CD4-positive, alpha-beta T cell treated with Interleukin-17A for 1 hour (primary cell): ENCODE measurements around the gene NR4A3.
A peak's percentile ranks its signal among the peaks of the same experiment; 100 is the strongest.

Experiments
- DNase-seq: peaks from one replicate; pipeline ENCODE4 v3.0.0-alpha.2; 2020

The NR4A3 gene

DNA sequence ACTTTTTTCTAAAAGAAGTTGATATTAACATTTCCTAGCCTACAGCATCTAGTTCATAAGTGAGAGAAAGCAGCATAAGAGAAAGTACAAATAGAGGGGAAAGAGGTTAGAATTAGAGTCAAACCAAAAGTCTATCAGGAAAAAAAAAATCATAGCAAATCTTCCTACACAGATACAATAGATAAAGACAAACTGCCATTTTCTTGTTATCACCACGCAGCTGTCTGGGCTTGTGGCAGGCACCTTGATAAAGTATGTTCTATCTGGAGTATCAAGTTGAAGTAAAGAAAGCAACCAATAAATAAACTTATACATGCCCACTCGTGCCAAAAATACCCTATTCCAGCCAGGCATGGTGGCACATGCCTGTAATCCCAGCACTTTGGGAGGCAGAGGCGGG lies 5.3 kb upstream of the NR4A3 start:
- DNase-seq, result no peak

DNA sequence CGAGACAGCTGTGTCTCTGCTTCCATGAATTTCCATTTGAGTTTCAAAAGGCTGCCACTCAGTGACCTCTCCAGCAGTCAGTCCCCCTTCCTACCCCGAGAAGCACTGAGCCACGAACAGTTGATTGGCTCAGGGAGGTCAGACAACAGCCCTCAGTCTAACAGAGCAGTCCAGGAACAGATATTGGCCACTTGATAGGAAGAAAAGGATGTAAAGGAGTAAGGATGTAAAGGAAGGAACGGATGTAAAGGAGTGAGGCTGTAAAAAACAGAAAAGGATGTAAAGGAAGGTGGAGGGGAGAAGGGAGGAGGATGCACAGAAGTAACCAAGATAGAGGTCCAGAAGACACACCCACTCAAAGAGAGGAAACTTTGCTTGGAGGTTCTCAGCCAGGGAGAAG lies 3.2 kb upstream of the NR4A3 start:
- no peak for DNase-seq

DNA sequence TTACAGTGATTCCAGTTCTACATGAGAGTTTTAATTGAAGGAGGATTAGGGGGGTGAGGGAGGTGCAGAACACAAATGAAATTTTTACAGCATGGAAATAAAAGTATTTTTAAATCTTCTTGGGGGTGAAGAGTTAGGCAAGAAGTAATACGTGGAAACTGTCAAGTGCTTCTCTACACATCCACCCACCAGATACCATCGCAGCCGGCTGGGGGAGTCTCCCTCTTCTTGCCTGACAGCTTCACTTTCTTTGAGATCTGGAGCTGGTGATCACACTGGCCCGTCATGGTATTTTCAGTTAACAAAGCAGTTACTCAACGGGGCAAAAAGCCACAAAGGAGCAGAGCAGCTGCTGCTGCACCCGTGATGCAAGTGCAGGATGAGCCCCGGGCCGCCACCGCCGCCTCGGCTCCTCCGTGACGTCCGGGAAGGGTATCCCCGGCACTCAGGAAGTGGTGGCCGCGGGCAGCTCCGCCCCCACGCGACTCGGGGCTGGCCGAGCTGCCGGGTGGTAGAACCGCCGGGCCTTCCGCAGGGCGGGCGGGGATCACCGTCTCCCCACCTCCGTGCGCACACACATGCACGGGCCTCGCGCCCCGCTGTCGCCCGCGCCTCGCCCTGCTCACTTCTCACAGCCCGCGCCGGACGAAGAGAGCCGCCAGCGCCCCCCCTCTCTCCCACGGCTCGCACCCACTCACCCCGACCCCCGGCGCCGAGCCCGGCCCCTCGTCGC lies 2.4 kb upstream of the NR4A3 start:
- DNase-seq, result peak; percentile 97

- peak; percentile 95 for DNase-seq
Measured at GRCh38 chr9:99819856-99820684, 1.6 kb upstream of the NR4A3 start.

DNA sequence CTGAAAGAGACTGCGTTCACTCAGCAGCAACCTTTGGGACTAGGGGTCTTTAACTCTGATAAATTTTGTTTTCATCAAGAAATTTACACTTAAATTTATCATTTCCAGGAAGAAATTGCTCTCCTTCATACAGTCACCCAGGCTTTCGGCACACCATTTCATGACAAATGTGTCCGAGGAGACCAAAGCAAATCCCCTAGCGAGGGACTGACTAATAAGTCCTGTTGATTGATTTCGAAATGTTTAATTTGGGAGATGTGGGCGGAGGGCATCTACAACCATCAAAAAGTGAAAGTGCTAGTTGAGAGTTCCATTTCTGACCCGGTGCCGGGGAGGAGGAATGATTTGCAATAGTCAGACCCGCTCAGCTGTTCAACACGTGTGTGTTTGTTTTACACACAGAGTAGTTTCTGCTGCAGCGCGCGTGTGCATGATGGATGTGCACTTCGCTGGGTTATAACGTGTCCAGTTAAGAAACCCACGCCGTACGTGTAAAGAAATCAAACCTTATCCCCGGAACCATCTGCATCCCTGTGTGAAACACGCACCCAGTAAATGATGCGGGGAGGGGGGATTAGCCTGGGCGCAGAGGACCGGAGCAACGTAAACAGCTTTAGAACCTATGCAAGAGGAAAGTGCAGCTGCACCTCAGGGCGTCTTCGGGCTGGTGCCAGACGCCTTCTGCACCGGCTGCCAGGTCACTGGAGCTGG lies 845 bp upstream of the NR4A3 start:
- peak; percentile 64 for DNase-seq

DNA sequence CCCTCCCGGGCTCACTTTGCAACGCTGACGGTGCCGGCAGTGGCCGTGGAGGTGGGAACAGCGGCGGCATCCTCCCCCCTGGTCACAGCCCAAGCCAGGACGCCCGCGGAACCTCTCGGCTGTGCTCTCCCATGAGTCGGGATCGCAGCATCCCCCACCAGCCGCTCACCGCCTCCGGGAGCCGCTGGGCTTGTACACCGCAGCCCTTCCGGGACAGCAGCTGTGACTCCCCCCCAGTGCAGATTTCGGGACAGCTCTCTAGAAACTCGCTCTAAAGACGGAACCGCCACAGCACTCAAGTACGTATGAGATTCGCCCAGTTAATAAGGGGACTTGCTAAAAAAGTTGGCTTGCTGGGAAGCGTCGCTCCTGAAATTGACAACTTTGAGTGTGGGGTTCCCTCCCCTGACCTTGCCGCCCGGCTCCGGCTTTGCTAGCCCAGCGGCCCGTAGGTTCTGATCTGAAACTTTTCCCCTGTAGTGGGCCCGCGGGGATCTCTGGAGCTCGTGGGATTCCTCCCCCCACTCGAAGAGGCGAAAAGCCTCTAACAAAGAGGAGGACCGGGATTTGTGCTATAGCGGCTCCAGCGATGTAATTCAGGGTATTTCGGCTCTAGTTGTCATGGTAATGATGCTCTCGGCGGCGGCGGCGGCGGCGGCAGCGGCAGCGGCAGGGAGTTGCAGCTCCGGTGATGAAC lies 572 bp downstream of the NR4A3 start:
- DNase-seq, result peak; percentile 68

GRCh38 chr9:99822806-99823591 lies 1.3 kb downstream of the NR4A3 start:
- DNase-seq, result no peak

GRCh38 chr9:99823681-99824377 lies 2.1 kb downstream of the NR4A3 start:
- peak; percentile 64 for DNase-seq

GRCh38 chr9:99824378-99825171 lies 2.9 kb downstream of the NR4A3 start:
- DNase-seq, result peak; percentile 75

GRCh38 chr9:99825172-99826046 lies 3.7 kb downstream of the NR4A3 start:
- DNase-seq, result no peak

DNA sequence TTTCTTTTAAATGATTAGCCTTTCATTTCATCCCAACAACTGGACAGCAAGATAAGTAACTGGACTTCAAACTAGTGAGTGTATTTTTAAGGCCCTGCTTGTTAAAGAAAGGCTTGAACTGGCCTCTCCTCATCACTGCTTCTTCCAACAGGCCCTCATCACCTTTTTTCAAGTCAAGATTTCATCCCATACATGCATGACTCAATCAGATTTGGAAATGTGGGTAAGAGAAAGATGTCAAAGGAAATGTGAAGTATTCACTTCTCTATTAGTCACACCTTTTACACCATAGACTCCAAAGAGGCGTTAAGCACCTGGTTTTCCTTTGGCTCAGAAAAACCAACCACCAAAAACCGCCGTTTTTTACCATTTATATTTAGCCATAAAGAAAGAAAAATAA lies 4.9 kb downstream of the NR4A3 start:
- no peak for DNase-seq

DNA sequence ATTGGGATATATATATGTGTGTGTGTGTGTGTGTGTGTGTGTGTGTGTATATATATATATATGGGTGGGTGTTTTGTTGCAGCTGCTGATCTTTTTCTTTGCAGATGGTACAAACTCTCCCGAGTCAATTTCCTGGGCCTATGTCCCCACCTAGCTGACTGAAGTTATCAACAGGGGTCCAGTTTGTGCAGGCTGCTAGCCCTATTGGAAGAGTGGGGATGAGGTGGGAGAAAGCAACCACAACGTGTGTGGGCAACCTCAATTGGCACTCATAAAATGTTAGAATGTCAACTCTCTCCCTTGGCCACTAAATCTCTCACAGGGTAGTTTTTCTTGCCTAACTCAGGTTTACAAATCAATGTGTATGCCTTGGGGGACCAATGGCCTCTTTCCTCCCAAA lies 5.6 kb downstream of the NR4A3 start:
- DNase-seq, result no peak

- no peak for DNase-seq
Measured at GRCh38 chr9:99828054-99828416, 6.3 kb downstream of the NR4A3 start.

GRCh38 chr9:99828417-99829176 lies 6.9 kb downstream of the NR4A3 start:
- DNase-seq, result no peak

- DNase-seq, result no peak
Measured at GRCh38 chr9:99831857-99832557, 10.3 kb downstream of the NR4A3 start.

- no peak for DNase-seq
Measured at GRCh38 chr9:99832558-99832864, 10.8 kb downstream of the NR4A3 start.

- DNase-seq, result no peak
Measured at GRCh38 chr9:99833735-99834134, 12.1 kb downstream of the NR4A3 start.

GRCh38 chr9:99834474-99834873 lies 12.8 kb downstream of the NR4A3 start:
- no peak for DNase-seq

DNA sequence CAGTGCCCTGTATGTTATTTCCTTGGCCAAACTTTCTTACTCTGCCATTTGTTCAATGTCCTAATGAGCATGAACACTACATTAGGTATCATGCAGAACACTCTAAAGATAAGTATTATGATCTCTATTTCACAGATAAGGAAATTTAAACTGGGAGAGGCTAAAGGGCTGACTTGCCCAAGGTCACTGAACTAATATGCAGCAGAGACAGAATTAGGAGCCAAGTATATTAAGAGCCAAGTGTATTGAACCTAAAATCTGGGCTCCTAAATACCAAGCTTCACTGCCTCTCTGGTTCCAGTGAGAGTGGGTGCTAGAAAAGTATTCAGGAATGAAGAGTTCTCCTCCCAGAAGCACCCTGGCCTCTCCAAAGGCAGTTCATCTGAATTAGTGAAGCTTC lies 13.5 kb downstream of the NR4A3 start:
- DNase-seq, result no peak
